Measurements from ENCODE around the gene ZNF112.

The ZNF112 gene

GRCh38 chr19:44280916-44281315, 75.6 kb downstream of the ZNF112 start:
- no peak for DNase-seq

GRCh38 chr19:44278181-44278690, 78.2 kb downstream of the ZNF112 start:
- DNase-seq = no peak

GRCh38 chr19:44277331-44277730, 79.1 kb downstream of the ZNF112 start:
- DNase-seq = no peak

All from fibroblast of skin of abdomen (primary cell).